GM06990 (cell line): ENCODE measurements around the gene USP25.

ENCODE experiments used
- DNase-seq: peaks from one replicate; pipeline ENCODE4 v3.0.0-alpha.2; 2011; ENCODE audit not compliant: insufficient read length; ENCODE audit errors: extremely low read depth
- H3K27me3 ChIP-seq: replicated peaks from 2 replicates; pipeline ENCODE4 v1.6.0; 2011; ENCODE audit warnings: low read length; ENCODE audit not compliant: control insufficient read depth, insufficient read depth
- H3K36me3 ChIP-seq: 2 replicates; pipeline ENCODE4 v1.5.1; 2011; ENCODE audit warnings: low read length; ENCODE audit not compliant: control insufficient read depth, insufficient read depth
- H3K4me3 ChIP-seq: replicated peaks from 2 replicates; pipeline ENCODE4 v1.5.1; 2011; ENCODE audit warnings: low read depth, mild to moderate bottlenecking, control low read depth, low read length
- TF ChIP-seq, protein P1 (sequence below): IDR thresholded peaks from 2 replicates; pipeline ENCODE4 v1.5.1; 2011; ENCODE audit warnings: low read length, control low read depth, mild to moderate bottlenecking, inconsistent platforms; ENCODE audit not compliant: insufficient read depth, poor library complexity, severe bottlenecking

Gene USP25

DNA sequence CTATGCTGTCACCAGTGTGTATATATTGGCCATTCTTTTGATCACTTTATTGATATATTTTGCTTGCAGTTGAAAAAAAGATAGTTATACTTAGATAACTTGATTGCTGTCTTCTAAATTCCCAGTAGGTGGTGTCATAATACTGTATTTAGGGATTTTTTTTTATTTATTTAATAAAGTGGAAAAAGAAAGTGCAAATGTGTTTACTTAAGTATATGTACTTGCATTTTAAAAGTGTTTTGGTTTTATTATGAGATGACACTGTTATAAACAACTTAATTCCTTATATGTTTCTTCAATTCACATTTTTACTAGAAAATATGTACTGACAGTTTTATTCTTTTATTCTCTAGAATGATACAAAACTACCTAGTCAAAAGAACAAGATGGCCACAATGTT is 164.8 kb downstream of the USP25 start:
- TF ChIP-seq, protein P1, sequence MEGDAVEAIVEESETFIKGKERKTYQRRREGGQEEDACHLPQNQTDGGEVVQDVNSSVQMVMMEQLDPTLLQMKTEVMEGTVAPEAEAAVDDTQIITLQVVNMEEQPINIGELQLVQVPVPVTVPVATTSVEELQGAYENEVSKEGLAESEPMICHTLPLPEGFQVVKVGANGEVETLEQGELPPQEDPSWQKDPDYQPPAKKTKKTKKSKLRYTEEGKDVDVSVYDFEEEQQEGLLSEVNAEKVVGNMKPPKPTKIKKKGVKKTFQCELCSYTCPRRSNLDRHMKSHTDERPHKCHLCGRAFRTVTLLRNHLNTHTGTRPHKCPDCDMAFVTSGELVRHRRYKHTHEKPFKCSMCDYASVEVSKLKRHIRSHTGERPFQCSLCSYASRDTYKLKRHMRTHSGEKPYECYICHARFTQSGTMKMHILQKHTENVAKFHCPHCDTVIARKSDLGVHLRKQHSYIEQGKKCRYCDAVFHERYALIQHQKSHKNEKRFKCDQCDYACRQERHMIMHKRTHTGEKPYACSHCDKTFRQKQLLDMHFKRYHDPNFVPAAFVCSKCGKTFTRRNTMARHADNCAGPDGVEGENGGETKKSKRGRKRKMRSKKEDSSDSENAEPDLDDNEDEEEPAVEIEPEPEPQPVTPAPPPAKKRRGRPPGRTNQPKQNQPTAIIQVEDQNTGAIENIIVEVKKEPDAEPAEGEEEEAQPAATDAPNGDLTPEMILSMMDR: no peak
- H3K4me3 ChIP-seq: no peak overlapping the region
- no peaks in the 10 kb centered on the region for H3K36me3 ChIP-seq
- H3K27me3 ChIP-seq: no peaks in the 10 kb centered on the region
- DNase-seq: no peak

DNA sequence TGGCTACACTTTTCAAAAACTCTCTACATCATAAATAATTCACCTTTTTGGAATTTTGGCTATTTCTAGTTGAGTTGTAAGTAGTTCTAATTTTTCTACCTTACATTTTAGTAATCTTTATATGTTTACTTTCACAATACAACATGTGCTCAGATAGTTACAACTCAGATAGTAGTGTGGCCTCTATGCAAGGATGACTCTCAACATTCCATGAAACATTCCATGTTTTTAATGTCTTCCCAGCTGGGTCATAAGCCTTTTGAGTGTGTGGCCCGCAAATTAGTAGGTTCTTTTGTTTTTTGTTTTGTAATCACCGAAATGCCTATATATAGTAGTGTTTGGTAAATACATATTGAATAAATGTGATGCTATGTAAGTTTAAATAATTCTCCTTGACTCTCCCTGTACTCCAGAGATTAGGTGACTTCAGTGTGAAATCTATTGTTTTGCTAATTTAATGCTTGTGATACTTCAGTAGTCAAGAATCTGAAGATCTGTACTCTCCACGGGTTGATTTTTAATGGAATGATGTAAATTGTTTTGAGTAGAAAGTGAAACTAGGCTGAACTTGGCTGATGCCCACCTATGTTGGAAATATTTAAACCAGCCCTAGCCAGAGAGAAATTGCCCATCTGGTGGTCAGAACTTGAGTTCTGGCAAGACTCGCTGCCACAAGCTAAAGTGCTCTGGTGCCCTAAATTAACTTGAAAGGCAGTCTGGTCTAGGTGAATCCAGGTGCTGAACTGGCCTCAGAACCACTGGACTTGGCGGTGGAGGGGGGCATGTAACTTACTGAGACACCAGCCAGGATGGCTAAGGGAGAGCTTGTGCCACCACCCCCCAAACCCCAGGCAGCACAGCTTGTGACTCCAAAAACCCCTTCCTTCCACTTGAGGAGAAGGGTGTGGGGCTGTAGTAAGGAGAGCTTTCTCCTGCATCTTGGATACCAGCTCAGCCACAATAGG is 165.6 kb downstream of the USP25 start:
- H3K27me3 ChIP-seq: no peaks in the 10 kb centered on the region
- no peak overlapping the region for H3K4me3 ChIP-seq
- H3K36me3 ChIP-seq: no peaks in the 10 kb centered on the region
- TF ChIP-seq, protein P1: no peak
- DNase-seq: no peak

DNA sequence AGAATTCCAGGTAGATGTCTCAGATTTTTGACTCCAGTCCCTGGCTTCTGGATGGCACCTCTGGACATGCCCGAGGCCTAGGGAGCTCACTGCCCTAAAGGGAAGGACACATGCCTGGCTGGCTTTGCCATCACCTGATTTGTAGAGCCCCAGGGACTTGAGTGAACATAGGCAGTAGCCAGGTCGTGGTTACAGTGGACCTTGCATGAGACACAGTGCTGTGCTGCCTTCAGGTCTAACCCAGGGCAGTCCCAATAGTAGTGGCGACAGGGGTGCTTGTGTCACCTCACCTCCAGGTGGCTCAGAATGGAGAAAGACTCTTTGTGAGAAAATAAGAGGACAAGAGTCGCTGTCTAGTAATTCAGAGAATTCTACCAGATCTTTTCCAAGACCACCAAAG is 166.7 kb downstream of the USP25 start:
- Histone ChIP-seq H3K4me3 (no peak overlapping the region), H3K27me3 (no peaks in the 10 kb centered on the region)

DNA sequence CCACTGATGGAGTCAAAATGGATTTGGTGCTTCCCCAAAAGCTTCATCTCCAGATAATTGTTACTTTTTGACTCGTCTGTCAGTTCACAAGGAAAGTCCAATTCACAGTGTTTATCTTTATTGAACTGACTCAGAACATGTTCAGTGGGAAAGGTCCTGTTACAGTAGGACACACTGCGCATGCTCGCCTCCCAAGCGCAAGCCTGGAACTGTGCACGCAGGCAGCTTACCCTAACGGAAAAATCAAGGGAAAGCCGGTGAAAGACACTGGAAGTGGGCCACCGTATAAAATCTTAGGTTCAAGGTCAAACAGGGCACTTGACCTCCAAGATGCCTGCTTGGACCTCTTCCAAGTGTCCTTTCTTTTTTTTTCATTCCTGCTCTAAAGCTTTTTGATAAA is 174.6 kb downstream of the USP25 start:
- TF ChIP-seq, protein P1: no peak
- no peak for DNase-seq
- H3K4me3 ChIP-seq: no peak overlapping the region
- H3K36me3 ChIP-seq: no peaks in the 10 kb centered on the region
- no peaks in the 10 kb centered on the region for H3K27me3 ChIP-seq

More for the DNA sequence above, 166.7 kb downstream of the USP25 start:
- no peak for DNase-seq
- TF ChIP-seq, protein P1: no peak
- no peaks in the 10 kb centered on the region for H3K36me3 ChIP-seq

DNA sequence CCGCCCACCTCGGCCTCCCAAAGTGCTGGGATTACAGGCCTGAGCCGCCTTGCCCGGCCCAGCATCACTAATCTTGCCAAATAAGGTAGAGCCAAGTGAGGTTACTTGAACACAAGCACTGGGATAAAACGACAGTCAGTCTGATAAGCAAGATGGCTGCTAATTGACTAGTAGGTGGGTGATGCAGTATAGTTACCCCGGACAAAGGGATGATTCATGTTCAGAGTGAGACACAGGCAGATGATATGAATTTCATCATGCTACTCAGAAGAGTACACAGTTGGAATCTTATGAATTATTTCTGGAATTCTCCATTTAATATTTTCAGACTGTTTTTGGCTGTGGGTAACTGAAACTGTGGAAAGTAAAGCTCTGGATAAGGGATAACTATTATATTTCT is 178.4 kb downstream of the USP25 start:
- DNase-seq: no peak
- H3K27me3 ChIP-seq: no peaks in the 10 kb centered on the region
- TF ChIP-seq, protein P1: no peak
- no peaks in the 10 kb centered on the region for H3K36me3 ChIP-seq
- no peak overlapping the region for H3K4me3 ChIP-seq
